Measurements from ENCODE around the gene STAM2.

Gene STAM2

GRCh38 chr2:152175368-152176112 is at the start of gene STAM2:
Gene STAM2 (minus strand): TSS chr2:152175763. CDS start chr2:152175642, 121 bp downstream.
- peak; percentile 97 for DNase-seq (ENCODE audit: low spot score)
- peak; percentile 92 for TF ChIP-seq CTCF (IDR thresholded peaks at IDR 0.05)
- Histone ChIP-seq H3K27ac (peak within 1 kb of the TSS; percentile 91 to 99), H3K4me3 (peak within 1 kb of the TSS; percentile 95)

- no peak for DNase-seq (ENCODE audit: low spot score)
- no peak for TF ChIP-seq CTCF (IDR thresholded peaks at IDR 0.05)
- peak overlapping the region; percentile 49 to 50 for H3K27ac ChIP-seq
- H3K4me3 ChIP-seq: no peak overlapping the region
Measured at GRCh38 chr2:152223977-152224376, 48.4 kb upstream of the STAM2 start.

- Histone ChIP-seq H3K27ac (peak overlapping the region in 1 of 2 donors; percentile 10), H3K4me3 (peak overlapping the region; percentile 1)
- TF ChIP-seq CTCF (IDR thresholded peaks at IDR 0.05): no peak
- DNase-seq (ENCODE audit: low spot score): no peak
Measured at GRCh38 chr2:152222975-152223637, 47.5 kb upstream of the STAM2 start.

GRCh38 chr2:152221839-152222238 is 46.3 kb upstream of the STAM2 start:
- TF ChIP-seq CTCF (IDR thresholded peaks at IDR 0.05): no peak
- H3K4me3 ChIP-seq: no peak overlapping the region
- no peak overlapping the region for H3K27ac ChIP-seq
- DNase-seq (ENCODE audit: low spot score): no peak

GRCh38 chr2:152219077-152219828 is 43.7 kb upstream of the STAM2 start:
- no peak for TF ChIP-seq CTCF (IDR thresholded peaks at IDR 0.05)
- DNase-seq (ENCODE audit: low spot score): no peak
- Histone ChIP-seq H3K4me3 (no peak overlapping the region), H3K27ac (no peak overlapping the region)

- TF ChIP-seq CTCF (IDR thresholded peaks at IDR 0.05): no peak
- DNase-seq (ENCODE audit: low spot score): no peak
- H3K27ac ChIP-seq: no peak overlapping the region
- H3K4me3 ChIP-seq: no peak overlapping the region
Measured at GRCh38 chr2:152201466-152201830, 25.9 kb upstream of the STAM2 start.
